Transverse colon (tissue), 4 donors: ENCODE results near the gene CHD2. TPM values are rescaled to one million over a fixed set of nuclear protein-coding genes. Genes with fewer than 3 reads are reported as not detected.

Experiments used
- DNase-seq: peaks from one replicate; pipeline ENCODE4 v3.0.0-alpha.2; 2019
- H3K27ac ChIP-seq, 4 donors: fragments of 200-600 bp; sonication (generic); 2 replicates each; pipeline ENCODE4 v1.5.1; 2016 to 2018; ENCODE audit warnings: inconsistent platforms in 4 of 4
- H3K27me3 ChIP-seq: fragments of 200-600 bp; sonication (generic); 2 replicates; pipeline ENCODE4 v1.5.1; 2017; ENCODE audit warnings: inconsistent platforms
- H3K36me3 ChIP-seq, 4 donors: fragments of 200-600 bp; sonication (generic); 2 replicates each; pipeline ENCODE4 v1.5.1; 2017 to 2019; ENCODE audit warnings: inconsistent platforms in 4 of 4
- H3K4me1 ChIP-seq, 4 donors: fragments of 200-600 bp; sonication (generic); 2 replicates each; pipeline ENCODE4 v1.5.1; 2017 to 2020; ENCODE audit warnings: inconsistent platforms in 4 of 4
- H3K4me3 ChIP-seq, 4 donors: fragments of 200-600 bp; sonication (generic); 1 replicate in 1 of 4; 2 replicates in 3 of 4; pipeline versions ENCODE4 v1.5.1 to v1.6.1; 2017 to 2019; ENCODE audit warnings: inconsistent platforms in 4 of 4
- H3K9me3 ChIP-seq, 2 donors: fragments of 200-600 bp; sonication (generic); 2 replicates each; pipeline ENCODE4 v1.5.1; 2017 to 2019; ENCODE audit warnings: inconsistent platforms in 2 of 2
- EP300 ChIP-seq: sonication (generic); formaldehyde crosslinking; IDR thresholded peaks from one replicate; pipeline ENCODE4 v1.6.1; 2017; ENCODE audit warnings: antibody characterized with exemption, low read depth
- POLR2A ChIP-seq: fragments of 450-650 bp; IDR thresholded peaks from one replicate; pipeline ENCODE4 v1.6.1; 2016; ENCODE audit warnings: antibody characterized with exemption, mild to moderate bottlenecking, moderate library complexity
- POLR2AphosphoS5 ChIP-seq, 3 donors: sonication (generic); formaldehyde crosslinking; IDR thresholded peaks; one replicate each; pipeline ENCODE4 v1.6.1; 2016; ENCODE audit warnings: antibody characterized with exemption in 3 of 3
- WGBS, 2 donors: methylation state at CpG; one replicate each; pipeline ENCODE4 v1.1.5; 2018; ENCODE audit warnings: low coverage in 1 of 2; 5-methylcytosine and 5-hydroxymethylcytosine counted together
- in situ Hi-C, 4 donors: fragments of 200-750 bp; cut with MboI; loops; one replicate each; pipeline versions ENCODE4 v1.15.0 to v1.15.1; 2017; ENCODE audit warnings: low sequenced_read_pairs in 3 of 4, low pct_ligation_motif_present in 1 of 4, low pct_unique_long_range_greater_than_20kb in 1 of 4
- intact Hi-C: fragments of 100-400 bp; cut with DNase I; formaldehyde crosslinking; loops from one replicate; pipeline ENCODE4 v1.15.1; 2023; ENCODE audit warnings: low total_unique reads
- total RNA-seq, 4 donors: library from RNA; depleted of rRNA; stranded (reverse); fragments of >200 nt; gene quantifications; one replicate each; pipeline ENCODE4 v1.1.0, GENCODE V29; 2016
- TF ChIP-seq, protein P1 (sequence below), 5 experiments: fragments of 200-600 bp in 3 of 5; fragments of 450-650 bp in 2 of 5; sonication (generic) in 3 of 5; IDR thresholded peaks; 1 replicate in 2 of 5; 2 replicates in 3 of 5; pipeline ENCODE4 v1.5.1; 2016 to 2017; ENCODE audit warnings: antibody characterized with exemption in 5 of 5, inconsistent platforms in 3 of 5, mild to moderate bottlenecking in 2 of 5, moderate library complexity in 1 of 5

Gene CHD2
- total RNA-seq, 4 donors from 2014 or later: 90.5 to 190 (median 138) TPM

DNA sequence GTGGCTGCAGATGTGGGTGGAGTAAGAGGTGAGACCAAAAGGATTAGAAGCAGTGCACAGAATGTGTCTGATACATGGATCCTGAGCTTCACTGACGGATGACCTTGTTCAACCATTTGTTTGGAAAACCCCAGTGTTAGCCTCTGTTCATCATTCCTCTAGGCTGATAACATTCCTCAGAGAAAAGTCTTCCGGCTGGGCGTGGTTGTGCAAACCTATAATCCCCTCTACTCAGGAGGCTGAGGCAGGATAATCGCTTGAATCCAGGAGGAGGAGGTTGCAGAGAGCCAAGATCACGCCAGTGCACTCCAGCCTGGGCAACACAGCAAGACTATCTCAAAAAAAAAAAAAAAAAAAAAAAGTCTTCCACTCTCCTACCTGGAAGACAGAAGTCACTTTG lies 23.1 kb upstream of the CHD2 start:
- H3K9me3 ChIP-seq: no peaks in the 10 kb centered on the region
- no peak overlapping the region for H3K27ac ChIP-seq
- H3K36me3 ChIP-seq: no peaks in the 10 kb centered on the region
- in situ Hi-C loops (loop anchor here in 1 of 4 donors (5.0 kb wide), 1 partner anchor 60 kb away; no protein-coding TSS in a partner anchor), intact Hi-C loops (no loop called here)
- H3K4me1 ChIP-seq: peaks cover 13 to 36% (median 21%) of the 10 kb centered on the region in 4 donors
- H3K27me3 ChIP-seq: no peaks in the 10 kb centered on the region
- DNase-seq: no peak
- 86 to 95% methylated on average over 4 to 5 of the region's 5 CpGs for WGBS, 2 donors
- TF ChIP-seq, protein P1, sequence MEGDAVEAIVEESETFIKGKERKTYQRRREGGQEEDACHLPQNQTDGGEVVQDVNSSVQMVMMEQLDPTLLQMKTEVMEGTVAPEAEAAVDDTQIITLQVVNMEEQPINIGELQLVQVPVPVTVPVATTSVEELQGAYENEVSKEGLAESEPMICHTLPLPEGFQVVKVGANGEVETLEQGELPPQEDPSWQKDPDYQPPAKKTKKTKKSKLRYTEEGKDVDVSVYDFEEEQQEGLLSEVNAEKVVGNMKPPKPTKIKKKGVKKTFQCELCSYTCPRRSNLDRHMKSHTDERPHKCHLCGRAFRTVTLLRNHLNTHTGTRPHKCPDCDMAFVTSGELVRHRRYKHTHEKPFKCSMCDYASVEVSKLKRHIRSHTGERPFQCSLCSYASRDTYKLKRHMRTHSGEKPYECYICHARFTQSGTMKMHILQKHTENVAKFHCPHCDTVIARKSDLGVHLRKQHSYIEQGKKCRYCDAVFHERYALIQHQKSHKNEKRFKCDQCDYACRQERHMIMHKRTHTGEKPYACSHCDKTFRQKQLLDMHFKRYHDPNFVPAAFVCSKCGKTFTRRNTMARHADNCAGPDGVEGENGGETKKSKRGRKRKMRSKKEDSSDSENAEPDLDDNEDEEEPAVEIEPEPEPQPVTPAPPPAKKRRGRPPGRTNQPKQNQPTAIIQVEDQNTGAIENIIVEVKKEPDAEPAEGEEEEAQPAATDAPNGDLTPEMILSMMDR (IDR thresholded peaks at IDR 0.05): no peak
- TF ChIP-seq POLR2A: no peak
- H3K4me3 ChIP-seq: no peak overlapping the region

DNA sequence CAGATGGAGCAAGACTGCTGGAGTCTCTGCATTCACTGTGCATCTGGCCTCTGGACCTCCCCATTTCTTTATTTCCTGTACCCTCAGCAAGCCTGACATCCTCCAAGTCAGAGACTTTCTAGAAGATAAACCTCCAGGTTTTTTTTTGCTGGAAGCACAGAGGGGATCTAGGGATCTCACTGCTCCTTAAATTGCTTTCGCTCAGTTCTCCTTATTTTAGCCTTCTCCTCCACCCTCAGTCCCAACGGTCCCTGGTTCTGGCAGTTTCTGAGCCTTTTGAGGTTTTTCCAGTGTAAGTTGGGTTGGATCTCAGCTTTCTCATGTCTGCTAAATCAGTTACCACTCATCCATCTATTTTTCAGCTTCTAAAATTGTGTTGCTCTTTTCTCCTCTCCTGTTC lies 22.7 kb upstream of the CHD2 start:
- Histone ChIP-seq H3K9me3 (no peaks in the 10 kb centered on the region), H3K4me1 (peaks cover 13 to 37% (median 21%) of the 10 kb centered on the region in 4 donors), H3K27me3 (no peaks in the 10 kb centered on the region), H3K4me3 (no peak overlapping the region), H3K36me3 (no peaks in the 10 kb centered on the region), H3K27ac (no peak overlapping the region)
- no peak for DNase-seq
- in situ Hi-C loops: loop anchor here in 1 of 4 donors (5.0 kb wide), 1 partner anchor 60 kb away; no protein-coding TSS in a partner anchor
- intact Hi-C loops: no loop called here
- TF ChIP-seq POLR2A: no peak
- TF ChIP-seq EP300: no peak
- TF ChIP-seq, protein P1 (IDR thresholded peaks at IDR 0.05): no peak
- no peak for TF ChIP-seq POLR2AphosphoS5 (IDR thresholded peaks at IDR 0.05)
- 90 to 93% methylated on average over 2 of the region's 2 CpGs for WGBS, 2 donors

DNA sequence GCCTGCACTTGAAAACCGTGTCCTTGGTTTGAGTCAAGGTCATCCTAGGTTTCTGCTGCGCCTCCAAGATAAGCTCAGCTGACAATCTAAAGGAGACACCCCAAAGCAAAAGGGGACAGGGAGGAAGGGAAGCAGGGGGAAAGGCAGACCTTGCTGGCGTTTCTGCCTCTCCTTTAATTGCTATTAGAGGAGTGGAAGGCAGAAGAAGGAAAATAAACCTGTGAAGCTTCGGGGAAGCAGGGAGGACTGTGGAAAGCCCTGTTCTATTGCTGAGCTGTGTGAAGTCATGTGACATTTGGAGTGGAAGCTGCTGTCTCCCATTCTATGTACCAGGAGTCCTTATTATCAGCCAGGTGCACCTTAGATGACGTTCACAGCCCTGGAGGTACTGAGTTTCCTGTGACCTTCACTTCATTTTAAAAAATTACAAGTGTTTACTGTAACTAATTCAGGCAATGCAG lies 21.5 kb upstream of the CHD2 start:
- intact Hi-C loops: no loop called here
- in situ Hi-C loops: loop anchor here in 1 of 4 donors (5.0 kb wide), 1 partner anchor 61 kb away; no protein-coding TSS in a partner anchor

DNA sequence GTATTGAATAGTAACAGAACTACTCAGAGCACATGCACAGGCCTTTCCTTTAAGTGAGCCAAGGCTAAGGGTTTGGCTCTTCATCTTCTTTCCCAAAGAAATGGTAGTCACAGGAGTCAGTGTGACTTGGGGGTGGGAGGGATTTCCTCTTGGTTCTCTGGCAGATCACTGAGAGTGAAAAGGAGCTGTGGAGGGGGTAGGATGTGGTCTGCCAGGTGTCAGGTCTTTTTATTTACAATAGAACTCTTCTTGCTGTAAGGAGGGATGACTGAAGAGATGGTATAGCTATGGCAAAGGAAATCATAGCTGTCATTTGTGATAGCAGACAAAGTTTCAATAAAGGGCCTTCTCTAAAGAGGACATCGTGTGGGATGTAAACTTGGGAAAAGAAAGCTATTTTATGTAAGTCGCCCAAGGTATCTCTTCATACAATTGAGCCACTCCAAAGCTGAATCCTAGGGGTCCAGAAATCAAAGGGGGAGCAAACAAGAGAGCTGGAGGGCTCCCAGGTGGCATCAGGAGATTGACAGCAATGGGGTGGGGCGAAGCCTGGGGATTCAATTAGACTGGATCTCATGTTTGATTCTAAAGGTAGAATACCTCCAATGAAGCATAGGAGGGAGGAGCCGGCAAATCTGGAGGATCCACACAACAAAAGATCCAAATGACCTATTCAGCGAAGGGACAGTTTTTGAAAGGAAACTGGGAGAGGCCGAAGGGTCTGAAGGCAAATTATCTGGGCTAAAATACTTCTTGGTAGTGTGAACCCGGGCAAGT lies 20.0 kb upstream of the CHD2 start:
- H3K4me3 ChIP-seq: no peak overlapping the region
- WGBS, 2 donors: 93 to 94% methylated on average over 7 of the region's 7 CpGs
- peak overlapping the region; percentile 95 to 100 (median 97) for H3K27ac ChIP-seq
- H3K36me3 ChIP-seq: no peaks in the 10 kb centered on the region
- in situ Hi-C loops (loop anchor here in 2 of 4 donors (5.0 to 10.0 kb wide), 2 partner anchors 63 to 65 kb away; no protein-coding TSS in a partner anchor), intact Hi-C loops (loop anchor here (5.0 kb wide), 1 partner anchor 68 kb away; no protein-coding TSS in a partner anchor)
- DNase-seq: no peak
- no peaks in the 10 kb centered on the region for H3K9me3 ChIP-seq
- TF ChIP-seq POLR2AphosphoS5 (IDR thresholded peaks at IDR 0.05) (no peak), POLR2A (no peak), EP300 (no peak)
- TF ChIP-seq, protein P1 (IDR thresholded peaks at IDR 0.05): no peak
- H3K27me3 ChIP-seq: no peaks in the 10 kb centered on the region
- H3K4me1 ChIP-seq: peaks cover 13 to 37% (median 22%) of the 10 kb centered on the region in 4 donors

More for the DNA sequence above, 21.5 kb upstream of the CHD2 start:
- no peak for TF ChIP-seq POLR2A
- TF ChIP-seq EP300: no peak
- TF ChIP-seq POLR2AphosphoS5 (IDR thresholded peaks at IDR 0.05): no peak
- TF ChIP-seq, protein P1 (IDR thresholded peaks at IDR 0.05): no peak
- no peak for DNase-seq
- H3K9me3 ChIP-seq: no peaks in the 10 kb centered on the region
- peaks cover 13 to 37% (median 21%) of the 10 kb centered on the region in 4 donors for H3K4me1 ChIP-seq
- H3K27ac ChIP-seq: peak overlapping the region in 3 of 4 donors; percentile 3 to 46 (median 14)
- no peaks in the 10 kb centered on the region for H3K27me3 ChIP-seq
- H3K4me3 ChIP-seq: no peak overlapping the region
- WGBS, 2 donors: 54 to 60% methylated on average over 3 to 5 of the region's 5 CpGs
- no peaks in the 10 kb centered on the region for H3K36me3 ChIP-seq
